Inflammatory macrophage treated with lipopolysaccharide for 1 hour (primary cell): ENCODE data around the gene GDA.
A peak's percentile ranks its signal among the peaks of the same experiment; 100 is the strongest.

Source experiments
- DNase-seq, 2 donors: peaks; one replicate each; pipeline ENCODE4 v3.0.0-alpha.2; 2020 to 2022

GDA gene

DNA sequence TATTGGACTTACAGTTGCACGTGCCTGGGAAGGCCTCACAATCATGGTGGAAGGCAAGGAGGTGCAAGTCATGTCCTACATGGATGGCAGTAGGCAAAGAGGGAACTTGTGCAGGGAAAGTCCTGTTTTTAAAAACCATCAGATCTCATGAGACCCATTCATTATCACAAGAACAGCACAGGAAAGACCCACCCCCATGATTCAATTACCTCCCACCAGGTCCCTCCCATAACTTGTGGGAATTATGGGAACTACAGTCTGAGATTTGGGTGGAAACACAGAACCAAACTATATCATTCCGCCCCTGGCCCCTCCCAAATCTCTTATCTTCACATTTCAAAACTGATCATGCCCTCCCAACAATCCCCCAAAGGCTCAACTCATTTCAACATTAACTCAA is 140.2 kb downstream of the GDA start:
- DNase-seq, result peak; percentile 35 to 86

GRCh38 chr9:72290311-72290710 is 141.1 kb downstream of the GDA start:
- no peak for DNase-seq

DNA sequence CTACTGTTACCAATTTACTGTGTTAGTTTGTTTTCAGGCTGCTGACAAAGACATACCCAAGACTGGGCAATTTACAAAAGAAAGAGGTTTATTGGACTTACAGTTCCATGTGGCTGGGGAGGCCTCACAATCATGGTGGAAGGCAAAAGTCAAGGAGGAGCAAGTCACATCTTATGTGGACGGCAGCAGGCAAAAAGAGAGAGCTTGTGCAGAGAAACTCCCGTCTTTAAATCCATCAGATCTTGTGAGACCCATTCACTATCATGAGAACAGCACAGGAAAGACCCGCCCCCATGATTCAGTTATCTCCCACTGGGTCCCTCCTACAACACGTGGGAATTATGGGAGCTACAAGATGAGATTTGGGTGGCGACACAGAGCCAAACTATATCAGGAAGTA is 142.3 kb downstream of the GDA start:
- peak in 1 of 2 donors; percentile 75 for DNase-seq

DNA sequence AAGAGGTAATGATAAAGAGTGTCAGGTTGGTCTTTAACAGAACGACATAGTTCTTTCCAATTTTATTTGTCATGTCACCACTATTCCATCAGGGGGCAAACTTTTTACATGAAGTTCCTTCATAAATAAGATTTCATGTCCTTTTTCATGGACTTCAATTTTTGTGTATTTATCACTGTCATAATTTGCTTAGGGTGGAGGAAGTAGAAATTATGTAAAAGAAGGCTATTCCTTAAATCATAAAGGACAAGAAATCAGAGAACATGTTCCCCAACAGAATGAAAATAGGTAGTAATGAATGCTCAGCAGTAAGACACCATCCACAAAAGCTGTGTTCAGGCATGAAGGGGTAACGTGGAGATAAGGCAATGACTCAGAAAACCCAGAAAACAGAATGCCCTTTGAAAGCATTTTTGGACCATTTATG is 143.0 kb downstream of the GDA start:
- peak; percentile 69 to 77 for DNase-seq

GRCh38 chr9:72292874-72293607 is 143.8 kb downstream of the GDA start:
- DNase-seq, result peak; percentile 88 to 99

DNA sequence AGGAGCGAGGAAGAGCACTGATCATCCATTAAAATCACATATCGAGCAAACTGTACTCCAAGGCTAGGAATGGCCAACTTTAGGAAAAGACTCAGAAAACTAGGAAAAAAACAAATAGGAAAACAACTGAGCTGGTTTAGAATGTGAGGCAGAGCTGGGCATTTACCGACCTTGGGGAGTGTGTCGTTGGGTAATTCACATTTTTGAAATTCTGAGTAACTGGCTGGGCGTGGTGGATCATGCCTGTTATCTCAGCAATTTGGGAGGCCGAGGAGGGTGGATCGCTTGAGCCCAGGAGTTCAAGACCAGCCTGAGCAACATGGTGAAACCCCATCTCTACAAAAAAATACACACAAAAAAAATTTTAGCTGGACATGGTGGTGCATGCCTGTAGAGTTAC is 145.7 kb downstream of the GDA start:
- peak; percentile 81 to 82 for DNase-seq

DNA sequence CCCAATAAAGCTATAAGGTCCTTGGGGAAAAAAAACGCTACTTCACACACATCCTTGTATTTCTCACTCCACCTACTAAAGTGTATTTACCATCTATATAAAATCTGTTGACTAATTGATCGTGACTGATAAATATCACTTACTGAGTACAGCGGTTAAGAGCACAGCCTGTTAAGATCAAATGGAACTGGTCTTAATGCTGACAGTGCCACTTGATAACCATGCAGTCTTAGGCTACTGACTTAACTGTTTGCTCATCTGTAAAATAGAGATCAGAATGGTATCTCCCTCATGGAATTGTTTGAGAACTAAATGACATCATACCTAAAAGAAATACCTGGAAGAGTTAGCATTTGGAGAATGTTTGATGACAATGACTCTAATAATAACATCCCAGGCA is 148.3 kb downstream of the GDA start:
- no peak for DNase-seq

DNA sequence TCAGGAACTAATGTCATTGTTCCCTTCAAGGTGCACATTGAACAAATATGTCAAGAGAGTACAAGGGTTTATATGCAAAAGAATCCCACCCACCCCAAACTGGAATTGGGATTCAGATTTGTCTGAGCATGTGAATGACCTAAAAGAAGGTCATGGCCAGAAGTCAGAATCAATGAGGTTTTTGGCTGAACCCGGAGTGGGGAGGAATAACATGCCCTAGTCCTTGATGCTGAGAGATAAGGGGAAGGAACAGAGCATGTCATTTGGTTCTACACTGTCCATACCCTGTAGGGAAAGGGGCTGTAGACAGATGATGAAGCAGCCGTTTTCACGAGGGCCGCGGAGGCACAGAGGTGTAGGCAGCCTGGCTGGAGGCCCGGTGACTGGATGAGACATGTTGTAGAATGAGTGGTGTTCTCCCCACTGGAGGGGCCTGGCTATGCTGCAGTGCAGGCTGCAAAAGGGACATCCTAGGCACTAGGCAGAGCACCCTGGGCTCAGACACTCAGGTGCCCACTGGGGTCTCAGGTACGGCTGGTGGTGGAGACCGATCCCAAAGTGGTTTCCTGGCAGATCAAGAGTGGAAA is 149.9 kb downstream of the GDA start:
- DNase-seq, result no peak

DNA sequence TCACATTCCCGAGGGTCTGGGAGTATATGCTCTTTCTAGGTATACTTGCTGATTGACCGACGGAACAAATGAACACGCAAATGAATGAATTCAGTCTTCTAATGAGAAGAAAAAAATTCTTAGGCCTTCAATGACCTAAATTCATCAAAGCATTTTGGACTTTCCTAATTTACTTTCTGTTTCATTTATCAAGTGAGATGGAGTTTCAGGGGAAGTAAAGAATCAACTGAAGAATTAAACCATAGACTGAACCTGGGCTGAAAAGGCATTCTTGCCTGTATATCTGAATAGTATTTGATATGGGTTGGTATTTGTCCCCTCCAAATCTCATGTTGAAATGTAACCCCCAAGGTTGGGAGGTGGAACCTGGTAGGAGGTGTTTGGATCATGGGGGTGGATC is 151.6 kb downstream of the GDA start:
- peak in 1 of 2 donors; percentile 49 for DNase-seq
